Astrocyte of the hippocampus (primary cell): ENCODE results near the gene ZNF467.

Experiments used
- DNase-seq: peaks from one replicate; pipeline ENCODE4 v3.0.0; 2011; ENCODE audit warnings: low read depth, low spot score

The ZNF467 gene

DNA sequence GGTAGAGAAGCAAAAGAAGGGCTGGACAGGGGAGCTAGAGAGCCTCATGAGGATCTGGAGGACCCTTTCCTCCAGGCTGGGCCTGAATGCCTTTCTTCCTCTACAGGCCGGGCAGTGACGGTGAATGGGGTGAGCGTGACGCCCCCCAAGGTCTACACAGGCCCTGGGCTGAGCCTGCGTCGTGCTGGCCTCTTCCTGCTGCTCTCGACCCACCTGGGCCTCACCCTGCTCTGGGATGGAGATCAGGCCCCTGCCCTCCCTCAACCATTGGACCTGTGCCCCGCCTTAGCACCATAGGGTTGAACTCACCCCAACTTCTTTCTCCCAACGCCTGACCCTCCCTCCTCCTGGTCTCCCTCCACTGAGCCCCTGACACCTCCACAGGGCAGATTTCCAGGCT lies 12.6 kb upstream of the ZNF467 start:
- no peak for DNase-seq

DNA sequence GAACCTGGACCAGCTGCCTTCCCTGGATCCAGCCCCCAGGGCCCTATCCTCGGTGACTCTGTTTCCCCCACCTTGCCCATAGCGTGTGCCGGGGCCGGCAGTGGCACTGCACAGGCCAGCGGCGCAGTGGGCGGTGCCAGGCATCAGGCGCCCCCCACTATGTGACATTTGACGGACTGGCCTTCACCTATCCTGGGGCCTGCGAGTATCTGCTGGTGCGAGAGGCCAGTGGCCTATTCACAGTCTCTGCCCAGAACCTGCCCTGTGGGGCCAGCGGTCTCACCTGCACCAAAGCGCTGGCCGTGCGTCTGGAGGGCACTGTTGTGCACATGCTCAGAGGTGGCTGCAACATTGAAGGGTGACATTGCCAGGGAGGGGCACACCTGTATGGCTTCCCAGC lies 12.0 kb upstream of the ZNF467 start:
- no peak for DNase-seq

DNA sequence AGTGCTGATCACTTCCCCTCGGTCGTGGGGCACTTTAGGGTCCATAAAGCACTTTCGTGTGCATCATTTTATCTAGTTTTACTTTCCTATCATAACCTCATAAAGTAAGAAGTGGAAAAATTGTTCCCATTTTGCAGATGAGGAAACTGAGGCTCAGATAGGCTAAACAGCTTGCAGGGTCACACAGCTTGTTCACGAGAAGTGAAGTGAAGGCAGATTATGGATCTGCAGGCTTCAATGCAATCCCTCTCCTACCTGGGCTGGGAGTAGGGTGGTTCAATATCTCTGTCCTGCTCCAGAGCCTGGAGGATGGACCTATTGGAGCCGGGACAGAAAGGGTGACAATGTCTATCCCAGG lies 10.8 kb upstream of the ZNF467 start:
- no peak for DNase-seq

DNA sequence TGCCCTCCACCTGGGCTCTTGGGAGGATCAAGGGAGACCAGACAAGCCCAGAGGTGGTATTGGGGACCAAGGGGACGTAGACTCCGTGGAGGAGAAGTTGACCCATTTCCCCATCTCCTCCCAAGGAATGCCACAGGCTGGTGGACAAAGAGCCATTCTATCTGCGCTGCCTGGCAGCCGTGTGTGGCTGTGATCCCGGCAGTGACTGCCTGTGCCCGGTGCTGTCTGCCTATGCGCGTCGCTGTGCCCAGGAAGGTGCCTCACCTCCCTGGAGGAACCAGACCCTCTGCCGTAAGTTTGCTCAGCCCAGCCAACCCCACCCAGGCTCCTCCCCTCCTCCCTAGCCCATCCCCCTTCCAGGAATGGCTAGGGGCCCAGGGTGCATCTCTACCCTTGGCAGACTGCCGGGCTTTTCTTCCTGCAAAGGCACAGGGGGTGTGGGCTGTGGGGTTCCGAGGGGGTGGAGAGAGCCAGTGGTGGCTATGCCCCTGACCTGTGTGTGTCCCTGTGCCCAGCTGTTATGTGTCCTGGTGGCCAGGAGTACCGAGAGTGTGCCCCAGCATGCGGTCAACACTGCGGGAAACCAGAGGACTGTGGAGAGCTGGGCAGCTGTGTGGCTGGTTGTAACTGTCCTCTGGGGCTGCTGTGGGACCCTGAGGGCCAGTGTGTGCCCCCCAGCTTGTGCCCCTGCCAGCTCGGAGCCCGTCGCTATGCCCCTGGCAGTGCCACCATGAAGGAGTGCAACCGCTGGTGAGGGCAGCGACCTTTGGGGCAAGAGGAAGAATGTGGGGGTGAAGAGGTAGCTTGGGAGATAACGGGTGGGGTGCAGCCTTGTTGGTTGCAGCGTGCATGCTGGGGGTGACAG lies 10.2 kb upstream of the ZNF467 start:
- no peak for DNase-seq

DNA sequence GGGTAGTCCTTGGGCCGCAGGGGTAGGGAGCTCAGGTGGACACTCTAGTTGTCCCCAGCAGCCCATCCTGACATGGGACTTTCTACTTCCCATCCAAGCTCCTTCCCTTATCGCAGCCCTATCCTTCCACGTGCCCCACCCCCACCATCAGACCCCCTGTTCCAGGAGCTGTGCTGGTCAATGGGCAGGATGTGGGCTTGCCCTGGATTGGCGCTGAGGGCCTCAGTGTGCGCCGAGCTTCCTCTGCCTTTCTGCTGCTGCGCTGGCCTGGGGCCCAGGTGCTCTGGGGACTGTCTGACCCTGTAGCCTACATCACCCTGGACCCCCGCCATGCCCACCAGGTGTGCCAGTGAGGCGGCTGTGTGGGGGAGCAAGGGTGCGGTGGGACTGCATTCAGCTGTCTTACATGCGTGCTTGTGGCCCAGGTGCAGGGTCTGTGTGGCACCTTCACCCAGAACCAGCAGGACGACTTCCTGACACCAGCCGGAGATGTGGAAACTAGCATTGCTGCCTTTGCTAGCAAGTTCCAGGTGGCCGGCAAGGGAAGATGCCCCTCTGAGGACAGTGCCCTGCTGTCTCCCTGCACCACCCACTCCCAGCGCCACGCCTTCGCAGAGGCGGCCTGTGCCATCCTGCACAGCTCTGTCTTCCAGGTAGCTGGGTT lies 9.4 kb upstream of the ZNF467 start:
- no peak for DNase-seq

DNA sequence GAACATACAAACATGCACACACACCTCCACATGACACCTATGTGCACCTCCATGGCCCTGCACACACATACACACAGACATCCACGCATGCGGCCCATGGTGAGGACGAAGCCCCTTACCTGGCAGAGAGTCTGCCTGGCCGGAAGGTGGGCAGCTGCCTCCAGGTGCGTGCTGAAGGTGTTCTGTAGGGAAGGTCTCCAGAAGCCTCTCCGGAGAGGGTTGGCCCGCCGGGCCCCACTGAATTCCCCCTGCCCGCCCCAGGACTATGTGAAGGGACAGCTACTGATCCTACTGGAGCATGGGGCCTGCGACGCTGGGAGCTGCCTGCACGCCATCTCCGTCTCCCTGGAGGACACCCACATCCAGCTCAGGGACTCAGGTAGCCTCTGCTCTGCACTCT lies 8.5 kb upstream of the ZNF467 start:
- DNase-seq: no peak

DNA sequence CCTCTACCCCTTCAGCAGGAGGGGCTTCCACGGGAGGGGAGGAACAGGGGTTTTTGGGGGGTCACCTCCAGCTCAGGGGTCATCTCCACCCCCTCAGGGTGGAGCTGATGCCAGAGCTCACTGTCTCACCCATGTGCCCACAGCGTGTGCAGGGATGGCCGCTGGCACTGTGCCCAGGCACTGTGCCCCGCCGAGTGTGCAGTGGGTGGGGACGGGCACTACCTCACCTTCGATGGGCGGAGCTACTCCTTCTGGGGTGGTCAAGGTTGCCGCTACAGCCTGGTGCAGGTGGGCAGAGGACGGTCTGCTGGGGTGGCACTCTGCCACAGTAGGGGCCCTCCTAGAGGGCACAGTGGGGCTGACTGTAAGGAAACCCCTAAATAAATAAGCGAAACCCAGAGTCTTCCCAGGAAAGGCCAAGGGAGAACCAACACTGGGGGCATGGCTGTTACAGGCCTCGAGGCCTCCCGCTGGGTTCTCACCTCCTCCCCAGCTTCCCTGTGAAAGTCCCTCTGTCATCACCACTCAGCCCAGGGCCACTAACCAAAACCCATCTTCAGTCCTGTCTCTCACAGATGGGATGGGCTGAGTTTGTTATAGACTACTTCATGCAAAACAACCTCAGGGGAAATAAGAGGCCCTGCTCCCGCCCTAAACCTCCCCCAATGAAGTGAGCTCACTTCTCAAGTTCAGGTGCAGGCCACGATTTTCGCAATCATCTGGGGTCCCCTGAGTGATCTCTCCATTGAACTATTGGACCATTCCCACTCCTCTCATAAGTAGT lies 7.4 kb upstream of the ZNF467 start:
- no peak for DNase-seq

DNA sequence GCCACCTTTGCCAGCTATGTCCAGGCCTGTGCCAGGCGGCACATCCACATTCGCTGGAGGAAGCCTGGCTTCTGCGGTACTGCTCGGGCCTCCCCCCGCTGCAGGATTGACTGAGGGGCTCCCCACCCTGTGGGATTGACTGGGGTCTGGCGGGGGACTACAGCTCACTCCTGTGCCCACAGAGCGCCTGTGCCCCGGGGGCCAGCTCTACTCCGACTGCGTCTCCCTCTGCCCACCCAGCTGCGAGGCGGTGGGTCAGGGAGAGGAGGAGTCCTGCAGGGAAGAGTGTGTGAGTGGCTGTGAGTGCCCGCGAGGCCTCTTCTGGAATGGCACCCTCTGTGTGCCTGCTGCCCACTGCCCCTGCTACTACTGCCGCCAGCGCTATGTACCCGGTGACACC lies 6.7 kb upstream of the ZNF467 start:
- DNase-seq: no peak

DNA sequence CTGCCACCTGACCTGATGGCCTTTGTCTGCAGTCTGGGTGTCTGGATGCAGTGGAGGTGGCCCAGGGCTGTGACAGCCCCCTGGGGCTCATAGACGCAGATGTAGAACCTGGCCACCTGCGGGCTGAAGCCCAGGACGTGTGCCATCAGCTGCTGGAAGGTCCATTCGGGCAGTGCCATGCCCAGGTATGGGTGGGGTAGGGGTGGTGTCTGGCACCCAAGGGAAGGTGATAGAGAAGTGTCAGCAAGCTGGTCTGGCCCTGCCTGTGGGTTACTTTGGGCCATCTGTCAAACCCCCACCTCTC lies 6.1 kb upstream of the ZNF467 start:
- DNase-seq: no peak

DNA sequence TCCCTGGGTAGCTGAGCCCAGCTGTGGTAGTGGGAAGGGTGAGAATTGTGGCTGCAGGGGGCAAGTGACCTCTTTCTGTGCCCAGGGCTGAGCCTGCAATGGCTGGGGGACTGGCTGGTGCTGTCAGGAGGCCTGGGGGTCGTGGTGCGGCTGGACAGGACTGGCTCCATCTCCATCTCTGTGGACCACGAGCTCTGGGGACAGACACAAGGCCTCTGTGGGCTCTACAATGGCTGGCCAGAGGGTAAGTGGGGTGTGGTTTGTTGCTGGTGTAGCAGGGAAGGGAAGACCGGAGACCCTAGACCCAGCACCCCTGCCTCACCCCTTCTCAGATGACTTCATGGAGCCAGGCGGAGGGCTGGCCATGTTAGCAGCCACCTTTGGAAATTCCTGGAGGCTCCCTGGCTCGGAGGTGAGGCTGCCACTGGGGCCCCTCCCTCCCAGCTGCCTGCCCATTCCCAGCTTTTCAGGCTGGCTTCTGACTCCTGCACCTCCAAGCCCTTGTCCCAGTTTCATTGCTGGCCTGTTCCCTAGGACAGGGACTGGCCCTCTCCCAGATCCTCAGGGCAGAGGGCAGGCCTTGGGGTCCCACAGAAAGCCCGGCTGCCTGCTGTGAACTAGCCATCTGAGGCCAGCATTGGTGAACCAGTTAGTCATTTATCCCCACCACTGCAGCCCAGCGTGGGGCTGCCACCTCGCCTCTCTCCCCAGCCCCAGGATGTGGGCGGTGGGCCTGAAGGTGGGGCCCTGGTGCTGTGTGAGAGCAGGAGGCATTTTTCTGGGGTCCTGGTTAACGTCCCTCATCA lies 5.5 kb upstream of the ZNF467 start:
- DNase-seq: no peak

DNA sequence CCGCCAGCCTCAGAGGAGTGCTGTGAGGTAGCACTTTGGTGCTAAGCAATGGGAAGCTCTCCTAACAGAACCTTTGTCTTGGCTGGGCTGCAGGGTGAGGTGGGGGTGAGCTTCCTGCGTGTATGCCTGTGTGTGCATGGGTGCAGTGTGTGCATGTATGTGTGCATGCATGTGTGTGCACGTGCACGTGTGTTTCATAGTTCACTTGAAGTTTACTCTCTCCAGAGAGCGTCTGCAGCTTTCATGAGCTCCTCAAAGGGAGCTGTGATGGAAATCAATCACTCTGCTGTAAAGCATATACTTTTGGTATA lies 4.9 kb upstream of the ZNF467 start:
- DNase-seq: no peak

DNA sequence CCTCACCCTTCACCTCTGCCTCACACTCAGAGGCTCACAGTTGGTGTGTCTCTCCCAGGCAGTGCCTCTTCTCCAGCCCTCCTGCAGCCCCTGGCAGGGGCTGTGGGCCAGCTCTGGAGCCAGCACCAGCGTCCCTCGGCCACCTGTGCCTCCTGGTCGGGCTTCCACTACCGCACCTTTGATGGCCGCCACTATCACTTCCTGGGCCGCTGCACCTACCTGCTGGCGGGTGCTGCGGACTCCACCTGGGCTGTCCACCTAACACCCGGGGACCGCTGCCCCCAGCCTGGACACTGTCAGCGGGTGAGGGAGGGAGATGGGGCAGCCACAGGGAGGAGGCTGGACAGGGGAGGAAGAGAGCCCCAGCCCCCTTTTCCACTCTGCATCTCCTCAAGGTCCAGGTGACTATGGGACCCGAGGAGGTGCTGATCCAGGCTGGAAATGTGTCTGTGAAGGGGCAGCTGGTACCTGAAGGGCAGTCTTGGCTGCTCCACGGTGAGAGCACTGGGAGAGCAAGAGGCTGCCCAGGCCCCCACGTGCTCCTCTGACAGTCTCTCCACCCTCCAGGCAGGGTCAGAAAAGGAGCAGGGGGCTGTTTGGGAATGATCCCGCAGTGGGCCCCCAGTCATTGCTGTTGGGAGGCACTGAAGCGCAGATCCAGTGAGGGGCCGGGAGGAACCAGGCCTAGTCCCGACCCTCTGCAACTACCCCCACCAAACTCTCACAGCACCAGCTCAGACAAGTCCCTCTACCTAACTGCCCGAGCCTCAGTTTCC lies 4.4 kb upstream of the ZNF467 start:
- no peak for DNase-seq

DNA sequence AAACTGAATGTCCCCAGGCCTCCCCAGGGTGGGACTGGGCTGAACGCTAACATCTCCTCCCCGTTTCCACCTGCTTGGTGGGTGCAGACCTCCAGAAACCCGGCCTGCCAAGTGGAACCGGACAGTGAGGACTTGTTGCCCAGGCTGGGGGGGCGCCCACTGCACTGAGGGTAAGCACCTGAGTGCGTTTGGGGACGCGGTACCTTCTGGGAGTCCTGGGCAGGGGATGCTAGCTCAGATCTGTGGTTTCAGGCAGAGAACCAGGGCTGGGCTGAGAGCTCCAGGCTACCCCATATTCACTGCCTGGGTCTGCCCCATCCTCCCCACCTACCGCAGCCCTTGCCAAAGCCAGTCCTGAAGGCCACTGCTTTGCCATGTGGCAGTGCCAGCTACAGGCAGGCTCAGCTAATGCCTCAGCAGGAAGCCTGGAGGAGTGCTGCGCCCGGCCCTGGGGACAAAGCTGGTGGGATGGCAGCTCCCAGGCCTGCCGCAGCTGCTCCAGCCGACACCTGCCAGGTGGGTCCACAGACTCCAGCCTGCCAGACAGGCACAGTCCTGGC lies 3.5 kb upstream of the ZNF467 start:
- DNase-seq: no peak

DNA sequence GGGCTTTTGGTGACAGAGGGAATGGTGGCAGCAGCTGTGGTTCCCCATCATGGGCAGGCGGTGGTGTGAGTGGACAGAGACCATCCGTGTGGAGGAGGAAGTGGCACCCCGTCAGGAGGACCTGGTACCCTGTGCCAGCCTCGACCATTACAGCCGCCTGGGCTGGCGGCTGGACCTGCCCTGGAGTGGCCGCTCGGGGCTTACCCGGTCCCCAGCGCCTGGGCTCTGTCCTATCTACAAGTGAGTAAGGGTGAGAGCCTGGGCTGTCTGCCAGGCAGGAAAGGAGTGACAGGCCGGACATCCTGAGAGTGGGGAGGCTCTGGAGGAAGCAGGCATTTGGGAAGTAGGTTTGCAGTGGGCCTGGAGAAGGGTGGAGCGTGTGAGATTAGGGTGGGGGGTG lies 2.9 kb upstream of the ZNF467 start:
- DNase-seq: peak; percentile 22

DNA sequence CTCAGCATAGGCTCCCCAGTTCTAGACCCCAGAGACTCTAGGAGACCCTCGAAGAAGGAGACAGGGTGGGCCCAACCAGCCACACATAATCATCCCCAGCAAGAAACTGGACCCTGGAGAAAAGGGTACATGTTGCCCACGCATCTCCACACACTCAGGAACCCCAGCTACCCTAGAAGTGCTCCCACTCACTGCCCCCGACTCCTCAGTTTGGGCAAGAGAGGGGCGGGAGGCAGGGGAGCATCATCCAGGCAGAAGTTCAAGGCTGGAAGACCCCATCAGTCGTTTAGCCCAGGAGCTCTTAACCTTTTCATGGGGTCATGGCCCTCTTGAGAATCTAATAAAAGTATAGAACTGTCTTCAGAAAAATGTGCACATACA lies 1.8 kb upstream of the ZNF467 start:
- DNase-seq: no peak

DNA sequence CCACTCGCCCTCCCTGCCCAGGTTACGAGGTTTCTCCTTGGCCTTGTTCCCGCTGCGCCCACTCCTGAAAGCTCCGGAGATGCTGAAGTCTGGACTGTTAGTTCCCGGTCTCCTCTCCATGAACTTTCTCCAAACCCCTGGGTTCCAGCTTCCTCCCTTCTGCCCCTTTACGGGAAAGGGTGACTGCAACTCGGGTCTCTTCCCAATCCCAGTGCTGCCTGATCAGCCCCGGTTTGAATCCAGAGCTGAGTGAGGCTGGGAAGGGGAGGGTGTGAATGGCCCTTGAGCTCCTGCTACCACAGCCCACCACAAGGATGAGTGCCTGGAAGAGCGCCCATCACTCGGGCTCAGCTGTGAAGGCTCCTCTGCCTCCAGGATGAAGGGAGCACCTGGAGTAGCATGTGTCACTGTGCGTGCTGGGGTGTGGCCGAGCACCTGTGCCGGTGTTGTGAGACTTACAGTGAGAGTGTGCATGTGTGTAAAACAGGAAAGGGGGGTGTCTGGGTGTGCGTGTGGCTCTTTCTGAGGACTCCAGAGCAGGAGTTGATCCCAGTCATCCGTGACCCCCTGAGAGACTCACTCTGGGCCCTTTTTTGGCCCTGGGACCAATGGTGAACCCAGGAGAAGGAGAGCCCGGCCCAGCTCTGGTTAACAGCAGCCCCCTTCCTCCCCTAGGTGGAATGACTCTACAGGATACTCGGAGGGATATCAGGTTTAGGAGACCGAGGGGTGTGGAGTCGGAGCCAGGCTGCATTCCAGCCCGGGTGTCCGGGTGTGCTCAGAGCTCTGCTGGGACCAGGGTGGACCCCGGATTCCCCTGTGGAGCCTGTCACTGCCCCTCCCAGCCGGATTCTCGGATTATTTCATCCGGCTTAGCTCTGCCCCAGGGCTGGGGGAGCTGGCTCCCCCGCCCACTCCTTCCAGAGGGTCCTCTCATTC lies 1.1 kb upstream of the ZNF467 start:
- peak; percentile 17 for DNase-seq

DNA sequence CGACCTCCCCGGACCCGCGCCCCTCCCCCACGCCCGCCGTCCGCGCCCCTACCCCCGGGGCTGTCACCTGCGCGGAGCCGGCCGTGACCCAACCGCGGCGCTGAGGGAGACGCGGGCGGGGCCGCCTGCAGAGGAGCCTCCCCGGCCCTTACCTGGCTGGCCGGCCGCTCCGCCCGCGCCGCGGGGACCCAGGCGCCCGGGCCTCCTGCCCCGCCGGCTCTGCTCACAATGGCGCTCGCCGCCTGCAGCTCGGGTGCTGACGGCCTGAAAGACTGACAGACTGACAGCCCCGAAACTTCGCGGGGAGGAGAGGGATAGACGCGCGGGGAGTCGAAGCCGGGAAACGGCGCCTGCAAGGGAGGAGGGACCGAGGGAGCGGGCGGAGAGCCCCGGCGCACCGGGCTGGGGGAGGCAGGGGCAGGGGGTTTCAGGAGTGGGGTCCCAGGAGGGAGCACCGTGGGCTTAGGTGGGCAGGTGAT lies 393 bp downstream of the ZNF467 start:
- DNase-seq: peak; percentile 24

DNA sequence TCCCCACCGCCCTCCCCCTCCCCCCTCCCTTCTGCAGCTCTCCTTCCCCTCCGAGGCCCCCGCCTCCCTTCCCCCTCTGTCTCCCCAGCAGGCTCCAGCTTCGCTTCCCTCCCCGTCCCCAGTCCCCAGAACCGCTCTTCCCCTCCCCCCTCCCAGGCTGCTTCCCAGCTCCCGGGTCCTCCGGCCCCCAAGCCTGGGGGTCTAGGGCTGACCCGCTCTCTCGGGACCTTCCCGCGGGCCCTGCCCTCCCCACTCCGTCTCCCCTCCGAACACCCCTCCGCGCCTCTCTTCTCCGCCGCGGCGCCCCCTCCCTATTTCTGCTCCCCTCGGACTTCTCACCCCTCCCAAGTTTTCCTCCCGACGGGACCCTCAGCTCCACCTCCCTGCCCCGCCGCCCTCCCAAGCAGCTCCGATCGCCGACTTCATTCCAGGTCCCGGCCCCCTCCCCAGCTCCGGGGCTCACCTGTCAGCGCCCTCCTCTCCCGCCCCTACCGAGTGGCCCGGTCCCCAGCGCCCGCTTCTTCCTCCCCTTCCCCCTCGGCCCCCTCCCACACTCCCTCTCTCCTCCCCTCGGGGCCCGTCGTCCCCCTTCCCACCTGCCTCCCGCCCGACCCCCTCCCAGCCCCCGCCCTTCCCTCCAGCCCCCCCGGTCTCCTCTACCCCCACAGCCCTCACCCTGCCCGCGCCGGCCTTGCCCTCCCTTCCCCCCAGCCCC lies 990 bp downstream of the ZNF467 start:
- no peak for DNase-seq

DNA sequence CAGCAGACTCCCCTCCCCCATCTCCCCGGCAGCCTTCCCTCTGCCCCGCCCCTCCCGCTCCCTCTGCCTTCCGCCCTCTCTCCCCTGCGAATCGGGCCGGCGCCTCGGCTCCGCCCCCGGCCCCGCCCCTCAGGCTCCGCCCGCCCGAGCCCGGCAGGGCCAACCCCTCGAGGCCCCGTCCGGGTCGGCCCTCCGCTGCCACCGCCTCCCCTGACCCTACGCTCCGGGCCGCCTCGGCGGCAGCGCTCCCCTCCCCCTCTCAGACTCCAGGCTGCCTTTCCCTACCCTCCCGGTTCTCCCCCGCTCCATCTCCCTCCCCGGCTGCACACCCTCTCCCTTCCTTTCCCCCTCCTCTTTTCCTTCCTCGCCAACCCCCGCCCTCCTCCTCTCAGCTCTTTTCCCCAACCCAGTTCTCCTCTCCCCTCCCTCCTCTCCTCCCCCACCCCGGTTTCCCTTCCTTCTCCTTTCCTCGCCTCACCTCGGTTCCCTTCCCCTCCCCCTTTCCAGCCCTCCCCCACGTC lies 1.6 kb downstream of the ZNF467 start:
- DNase-seq: peak; percentile 94
